Inflammatory macrophage treated with lipopolysaccharide for 4 hours (primary cell): ENCODE results near the gene FLVCR2.
A peak's percentile ranks its signal among the peaks of the same experiment; 100 is the strongest.

Experiments
- DNase-seq: peaks from one replicate; pipeline ENCODE4 v3.0.0-alpha.2; 2020

FLVCR2 gene

DNA sequence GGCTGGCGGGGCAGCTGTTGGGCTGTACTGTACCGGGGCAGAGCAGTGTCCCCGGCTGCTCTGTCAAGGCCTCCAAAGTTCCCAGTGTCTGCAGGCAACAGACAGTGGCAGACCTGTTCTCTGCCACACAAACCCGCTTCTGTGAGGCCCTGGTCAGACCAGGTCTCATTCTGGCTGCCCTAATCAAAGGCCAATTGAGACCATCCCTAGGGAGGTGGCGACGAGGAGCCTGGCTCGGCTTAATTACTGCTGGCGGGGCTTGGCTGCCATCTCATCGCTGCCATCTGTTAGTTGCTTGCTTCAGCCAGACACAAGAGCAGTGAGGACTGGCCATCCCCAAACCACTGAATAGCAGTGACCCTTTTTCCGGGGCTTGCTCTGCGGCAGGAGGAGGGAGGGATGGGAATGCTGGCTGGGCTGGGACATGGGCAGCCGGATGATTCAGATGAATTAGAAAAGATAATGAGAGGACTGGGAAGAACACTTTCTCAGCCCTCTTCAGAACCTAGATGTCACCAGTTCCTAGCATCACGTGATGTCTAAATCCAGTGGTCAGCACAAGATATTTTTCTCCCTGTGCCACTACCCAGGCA lies 57.8 kb downstream of the FLVCR2 start:
- no peak for DNase-seq

DNA sequence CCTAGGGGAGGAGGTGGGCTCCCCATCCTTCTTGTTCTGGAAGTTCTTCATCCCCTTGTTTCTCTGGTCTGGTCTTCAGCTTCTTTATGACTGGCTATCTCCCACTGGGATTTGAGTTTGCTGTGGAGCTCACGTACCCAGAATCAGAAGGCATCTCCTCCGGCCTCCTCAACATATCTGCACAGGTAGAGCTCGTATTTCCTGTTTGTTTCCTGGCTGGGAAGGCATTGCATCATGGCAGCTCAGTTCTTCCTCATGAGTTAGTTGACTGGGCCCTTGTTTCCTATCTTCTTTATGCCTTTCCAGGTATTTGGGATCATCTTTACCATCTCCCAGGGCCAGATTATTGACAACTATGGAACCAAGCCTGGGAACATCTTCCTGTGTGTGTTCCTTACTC lies 62.5 kb downstream of the FLVCR2 start:
- no peak for DNase-seq

DNA sequence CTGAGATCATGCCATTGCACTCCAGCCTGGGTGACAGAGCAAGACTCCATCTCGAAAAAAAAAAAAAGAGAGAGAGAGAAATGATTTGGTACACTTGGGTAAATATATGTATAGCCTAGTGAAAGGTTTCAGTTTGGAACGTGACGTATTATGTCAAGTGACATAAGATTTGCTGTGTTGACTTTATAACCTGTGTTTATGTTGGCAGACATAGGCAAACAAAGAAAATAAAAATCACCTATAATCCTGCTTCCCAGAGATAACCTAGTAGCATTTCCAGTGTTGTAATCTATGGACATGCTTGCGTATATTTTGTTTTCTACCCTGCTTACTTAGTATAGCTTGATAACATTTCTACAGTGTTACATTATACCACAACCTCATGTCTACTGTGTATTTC lies 65.6 kb downstream of the FLVCR2 start:
- no peak for DNase-seq

DNA sequence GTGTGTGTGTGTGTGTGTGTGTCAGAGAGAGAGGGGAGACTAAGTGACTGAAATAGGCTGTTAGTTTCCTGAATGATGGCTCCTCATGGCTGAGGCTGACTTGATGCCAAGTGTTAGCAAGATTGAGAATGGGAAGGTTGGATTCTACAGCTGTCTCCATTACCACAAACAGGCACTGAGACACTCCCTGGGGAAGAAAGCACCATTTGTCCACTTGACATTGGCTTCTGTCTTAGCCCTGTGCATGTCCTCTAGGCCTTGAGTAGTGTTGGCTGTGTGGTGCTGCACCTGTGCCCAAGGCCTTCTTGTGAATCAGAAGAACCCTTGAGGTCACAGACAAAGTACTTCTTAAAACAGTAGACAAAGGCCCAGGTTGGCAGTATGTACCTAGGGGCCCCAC lies 66.6 kb downstream of the FLVCR2 start:
- DNase-seq = no peak

DNA sequence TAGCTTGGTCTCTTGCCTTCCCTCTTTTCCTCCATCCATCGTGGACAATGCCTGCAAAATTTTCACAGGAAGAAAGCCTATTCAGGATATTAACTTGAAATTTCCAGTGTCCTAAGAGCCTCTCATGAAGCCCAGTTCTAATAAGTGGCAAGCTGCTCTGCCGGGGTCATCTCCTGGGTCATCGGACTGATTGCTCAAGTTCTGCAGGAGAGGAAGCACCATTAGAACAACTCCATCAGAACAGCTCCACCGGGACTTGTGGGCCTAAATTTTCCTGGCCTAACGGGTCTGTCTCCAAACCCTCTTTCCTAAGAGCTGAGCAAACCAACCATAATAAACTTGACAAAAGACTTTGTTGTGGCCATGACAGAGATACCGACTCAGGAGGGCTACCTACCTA lies 68.3 kb downstream of the FLVCR2 start:
- no peak for DNase-seq

DNA sequence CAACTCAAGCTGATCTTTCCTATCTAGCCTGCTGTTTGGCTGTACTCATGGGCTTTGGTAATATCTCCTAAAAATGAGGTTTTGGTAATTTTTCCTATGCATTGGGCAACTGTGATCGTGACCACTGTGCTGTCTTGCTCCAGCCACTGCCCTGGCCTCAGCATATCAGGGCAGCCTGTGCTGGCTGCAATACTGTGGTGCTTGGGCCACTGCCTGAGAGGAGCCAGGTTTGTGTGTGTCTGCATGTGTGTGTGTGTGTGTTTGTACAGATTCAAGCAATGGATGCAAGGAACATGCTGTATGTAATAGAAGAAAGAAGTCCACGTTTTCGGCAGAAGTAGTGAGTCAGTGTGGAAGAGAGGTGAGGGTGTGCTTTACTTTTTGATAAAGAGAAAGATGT lies 69.2 kb downstream of the FLVCR2 start:
- DNase-seq = no peak

DNA sequence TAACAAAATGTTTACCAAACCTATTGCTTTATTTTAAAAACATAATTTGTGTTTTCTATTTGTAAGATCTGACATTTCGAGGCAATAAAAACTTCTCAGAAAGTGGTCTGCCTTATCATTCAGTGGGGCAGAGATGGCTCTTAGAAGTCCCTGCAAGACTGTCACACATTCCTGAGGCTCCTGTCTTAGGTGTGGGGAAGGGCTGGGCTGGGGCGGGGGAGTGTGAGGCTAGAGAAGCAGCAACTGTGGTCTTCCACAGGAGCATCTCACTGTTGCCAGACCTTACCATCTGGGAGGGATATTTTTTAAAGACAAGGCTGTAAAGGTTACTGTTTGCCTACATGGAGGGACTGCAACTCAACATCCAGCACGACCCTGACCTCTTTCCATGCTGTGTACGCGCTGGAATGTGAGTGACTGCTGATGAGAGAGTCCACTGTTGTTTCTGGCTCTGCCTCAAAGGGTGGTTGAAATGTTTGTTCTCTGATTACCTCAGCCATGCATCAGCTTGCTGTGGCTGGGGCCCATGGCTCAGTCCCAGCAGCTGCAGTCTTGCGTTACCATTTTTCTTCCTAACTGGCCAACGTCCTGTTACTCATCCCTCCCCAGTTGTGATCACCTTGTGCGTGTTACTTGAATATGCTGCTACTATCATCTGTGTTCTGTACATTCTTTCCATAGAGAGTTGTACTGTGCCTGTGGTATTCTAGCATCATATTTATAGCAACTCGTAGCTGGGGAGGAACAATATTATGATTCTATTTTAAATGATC lies 69.8 kb downstream of the FLVCR2 start:
- no peak for DNase-seq

DNA sequence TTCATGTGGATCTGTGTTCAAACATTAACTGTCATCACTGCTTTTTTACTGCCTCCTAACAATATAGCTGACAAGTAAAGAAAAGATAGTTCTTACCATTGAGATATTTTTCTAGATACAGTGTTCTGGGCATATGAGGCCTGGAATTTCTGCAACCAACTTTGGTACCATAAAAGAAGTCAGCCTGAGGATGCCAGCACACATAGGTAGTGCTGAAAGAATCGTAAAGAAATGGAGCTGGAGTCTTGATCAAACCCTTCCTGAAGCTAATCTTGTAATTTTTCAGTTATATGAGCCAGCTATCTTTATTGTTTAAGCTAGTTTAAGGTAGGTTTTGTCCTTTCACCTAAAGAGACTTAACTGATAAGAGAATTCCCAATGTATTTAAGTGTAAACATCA lies 70.9 kb downstream of the FLVCR2 start:
- no peak for DNase-seq

DNA sequence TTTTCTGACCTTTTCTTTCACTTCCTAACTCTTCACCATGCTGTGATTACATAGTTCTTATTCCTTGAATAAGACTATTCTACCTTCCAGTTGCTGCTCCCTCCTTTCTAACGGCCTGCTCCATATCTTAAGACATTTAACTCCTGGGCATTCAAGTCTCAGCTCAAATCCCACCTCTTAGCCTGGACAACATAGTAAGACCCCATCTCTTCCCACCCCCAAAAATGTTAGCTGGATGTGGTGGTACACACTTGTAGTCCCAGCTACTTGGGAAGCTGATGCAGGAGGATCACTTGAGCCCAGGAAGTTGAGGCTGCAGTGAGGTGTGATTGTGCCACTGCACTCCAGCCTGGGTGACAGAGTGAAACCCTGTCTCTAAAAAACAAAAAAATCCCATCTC lies 71.4 kb downstream of the FLVCR2 start:
- DNase-seq = no peak

DNA sequence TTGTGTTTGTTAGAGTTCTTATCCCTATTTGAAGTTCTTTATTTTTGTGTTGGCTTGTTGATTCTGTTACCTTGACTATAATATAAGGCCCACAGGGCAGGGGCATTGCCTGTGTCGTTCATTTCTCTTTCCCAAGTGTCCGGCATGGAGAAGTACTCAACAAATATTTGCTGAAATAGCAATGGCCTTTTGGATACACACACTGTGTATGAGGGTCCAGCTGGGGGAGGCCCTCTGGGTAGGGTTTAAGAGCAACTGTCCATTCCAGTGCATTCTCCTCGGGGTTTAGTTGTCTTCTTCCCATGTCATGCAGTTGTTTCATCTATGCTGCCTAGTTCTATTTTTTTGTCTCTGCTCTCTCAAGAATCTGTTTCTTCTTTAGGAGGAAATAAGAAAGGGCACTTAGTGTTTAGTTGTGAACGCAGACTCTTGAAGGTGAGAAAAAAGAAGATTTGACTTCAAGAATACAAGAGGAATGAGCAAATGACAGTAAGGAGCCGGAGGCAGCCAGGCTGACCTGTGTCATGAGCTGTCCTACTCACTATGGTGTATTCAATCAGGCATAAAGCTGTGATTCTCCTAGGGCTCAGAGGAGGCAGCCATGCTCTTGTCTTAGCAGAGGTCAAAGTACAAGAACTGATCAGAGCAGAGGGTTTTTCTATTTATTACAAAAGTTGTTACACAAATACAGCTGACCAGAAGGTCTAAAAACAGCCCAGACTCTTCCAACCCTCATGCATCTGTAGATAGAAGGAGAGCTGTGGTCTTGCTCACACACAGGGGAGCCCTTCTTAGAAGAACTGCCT lies 72.0 kb downstream of the FLVCR2 start:
- no peak for DNase-seq

DNA sequence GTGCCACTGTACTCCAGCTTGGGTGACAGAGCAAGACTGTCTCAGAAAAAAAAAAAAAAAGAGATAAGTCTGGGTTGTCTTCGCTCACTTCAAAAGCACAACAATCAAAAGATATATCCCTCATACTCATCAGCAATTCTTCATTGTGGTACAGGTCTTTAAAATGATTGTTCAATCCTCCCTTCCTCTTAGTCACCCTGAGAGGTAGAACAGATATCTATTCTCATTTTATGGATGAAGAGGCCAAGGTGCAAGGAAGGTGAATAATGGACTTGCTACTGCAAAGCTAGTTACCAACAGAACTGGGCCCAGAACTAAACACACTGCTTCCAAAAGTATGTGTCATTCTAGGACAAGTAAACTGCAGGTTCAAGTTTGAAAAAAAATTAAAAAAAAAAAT lies 75.1 kb downstream of the FLVCR2 start:
- DNase-seq = no peak

DNA sequence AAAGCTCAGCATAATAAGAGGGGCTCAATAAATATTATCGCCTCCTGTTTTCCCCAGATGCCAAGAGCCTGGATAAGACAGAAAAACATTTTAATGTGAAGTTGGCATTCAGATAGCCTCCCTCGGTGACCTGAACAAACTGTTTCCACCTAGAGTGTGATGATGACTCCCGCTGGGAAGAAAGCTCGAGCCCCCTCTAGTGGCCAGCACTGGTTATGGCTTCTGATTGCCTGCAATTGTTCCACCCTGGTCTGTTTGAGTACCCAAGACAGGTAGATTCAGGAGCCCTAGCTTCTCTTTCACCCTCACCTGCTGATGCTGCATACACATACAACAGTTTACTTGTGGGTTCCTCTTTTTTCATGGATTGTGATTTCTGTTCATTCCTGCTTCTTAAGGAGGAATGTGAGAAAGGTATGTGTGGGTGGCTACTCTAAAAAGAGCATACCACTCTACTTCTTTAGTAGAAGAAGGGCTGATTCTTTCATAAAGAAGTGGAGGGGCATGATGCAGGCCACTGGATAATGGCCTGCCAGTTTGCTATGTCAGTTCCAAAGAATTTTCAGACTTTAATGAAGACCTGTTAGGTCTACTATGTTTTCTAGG lies 75.8 kb downstream of the FLVCR2 start:
- peak; percentile 69 for DNase-seq

DNA sequence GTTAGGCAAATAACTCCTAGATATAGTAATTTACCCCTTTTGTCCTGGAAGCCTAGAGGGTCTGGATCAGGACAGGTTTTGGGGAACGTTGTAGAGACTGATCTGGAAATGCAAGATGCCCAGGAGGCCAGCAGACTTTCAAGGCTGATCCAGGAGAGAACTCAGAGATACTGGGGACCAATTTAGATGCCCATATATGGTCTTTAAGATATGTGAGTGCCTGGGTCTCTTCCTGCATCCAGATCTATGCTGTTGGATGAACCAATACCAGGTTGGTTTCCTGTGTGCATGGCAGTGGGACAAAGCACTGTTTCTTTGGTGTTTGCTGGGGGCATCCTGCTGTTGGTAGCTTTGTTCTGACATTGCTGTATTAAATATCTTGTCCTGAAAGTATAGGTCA lies 76.8 kb downstream of the FLVCR2 start:
- no peak for DNase-seq

DNA sequence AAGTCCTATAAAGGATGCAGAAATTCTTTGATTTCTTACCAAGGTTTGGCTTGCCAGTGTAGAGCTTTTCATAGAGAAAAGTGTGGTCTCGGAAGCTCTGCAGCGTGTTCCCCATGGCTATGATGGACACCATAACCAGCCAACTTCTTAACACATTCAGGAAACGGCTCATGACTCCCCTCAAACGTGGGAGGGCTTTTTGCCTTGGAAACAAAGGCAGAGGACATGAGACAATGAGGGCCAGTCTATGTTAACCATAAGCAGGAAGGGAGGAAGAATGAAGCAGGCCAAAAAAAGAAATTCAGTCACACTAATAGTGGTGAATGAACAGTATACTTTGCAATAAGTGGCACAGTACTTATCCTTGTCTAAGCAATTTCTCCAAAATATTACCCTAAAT lies 78.9 kb downstream of the FLVCR2 start:
- DNase-seq = no peak

DNA sequence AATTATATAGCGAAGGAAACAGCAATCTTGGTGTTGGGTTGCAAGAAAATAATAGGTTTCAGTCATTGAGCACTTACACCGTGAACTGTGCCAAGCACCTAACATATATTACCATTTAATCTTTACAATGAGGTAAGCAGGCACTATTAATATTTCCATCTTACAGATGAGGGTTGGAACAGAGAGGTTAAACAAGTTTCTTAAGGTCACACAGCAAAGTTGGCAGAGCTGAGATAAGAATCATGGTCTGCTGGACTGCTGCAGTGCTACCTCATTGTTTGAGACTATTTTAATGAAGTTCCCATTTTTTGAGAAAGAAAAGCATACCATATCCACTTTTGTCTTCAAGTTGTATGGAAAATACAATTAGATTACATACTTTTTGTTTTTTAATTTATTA lies 80.5 kb downstream of the FLVCR2 start:
- DNase-seq = no peak

DNA sequence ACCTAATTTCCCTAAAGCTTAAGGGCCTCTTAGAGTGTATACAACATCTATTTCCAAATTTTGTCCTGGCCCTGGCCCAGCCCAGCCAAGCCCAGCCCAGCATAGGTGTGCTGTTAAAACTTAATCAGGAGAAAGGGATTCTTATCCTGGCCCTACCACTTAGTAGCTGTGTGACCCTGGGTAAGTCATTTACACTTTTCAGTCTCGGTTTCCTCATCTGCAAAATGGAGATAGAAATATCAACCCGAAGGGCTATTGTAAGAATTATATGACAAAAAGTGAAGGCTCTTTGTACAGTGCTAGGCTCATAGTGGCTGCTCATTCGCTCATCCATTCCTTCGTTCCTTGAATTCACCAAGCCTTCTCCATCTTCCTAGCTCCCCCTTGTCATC lies 81.8 kb downstream of the FLVCR2 start:
- no peak for DNase-seq

DNA sequence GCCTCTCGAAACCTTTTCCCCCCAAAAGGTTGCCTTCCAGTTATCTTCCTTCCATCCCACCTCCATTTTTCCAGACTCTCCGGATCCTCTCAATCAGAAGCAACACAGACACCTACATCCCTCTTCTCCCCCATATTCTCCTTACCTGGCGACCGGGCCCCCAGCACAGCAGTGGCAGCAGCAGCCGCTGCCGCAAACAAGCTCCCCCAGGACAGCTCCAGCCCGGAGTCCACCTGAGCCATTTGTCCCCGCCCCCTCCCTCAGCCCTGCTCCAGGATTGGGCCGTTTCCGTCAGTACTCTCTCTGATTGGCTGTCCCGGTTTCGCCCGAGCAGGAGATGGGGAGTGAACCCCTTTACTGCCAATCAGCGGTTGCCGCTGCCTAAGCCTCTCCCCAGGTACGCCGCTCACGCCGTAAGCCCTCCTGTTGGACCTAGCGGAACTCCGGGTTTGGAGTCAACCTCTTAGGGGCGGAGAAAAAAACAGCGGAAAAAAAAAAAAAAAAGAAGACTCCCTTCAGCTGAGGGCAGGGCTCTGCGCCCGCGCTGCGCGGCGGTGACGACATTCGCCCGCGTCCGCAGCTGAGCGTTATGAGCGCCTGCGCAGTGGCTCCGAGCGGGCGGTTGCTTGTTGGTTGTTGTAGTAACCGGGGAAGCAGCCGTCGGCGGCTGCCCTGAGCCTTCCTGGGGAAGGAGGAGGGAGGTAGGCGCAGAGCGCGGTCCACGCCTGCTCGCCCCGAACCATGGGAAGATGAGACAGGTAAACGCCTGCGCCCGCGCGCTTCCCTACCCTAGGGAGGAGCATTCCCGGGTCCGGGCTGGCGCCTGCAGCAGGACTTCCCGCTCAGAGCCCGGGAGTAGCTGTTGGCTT lies 82.4 kb downstream of the FLVCR2 start, which contains the start of the genes ERG28 and TTLL5:
TSS of gene ERG28 (minus strand) at position 247 of the 869 bp plus-strand sequence. CDS start 3,374 bp downstream, outside the sequence.
TSS of gene TTLL5 (plus strand) at position 617 of the 869 bp plus-strand sequence. CDS start 1,904 bp downstream, outside the sequence.
- DNase-seq = peak; percentile 95

DNA sequence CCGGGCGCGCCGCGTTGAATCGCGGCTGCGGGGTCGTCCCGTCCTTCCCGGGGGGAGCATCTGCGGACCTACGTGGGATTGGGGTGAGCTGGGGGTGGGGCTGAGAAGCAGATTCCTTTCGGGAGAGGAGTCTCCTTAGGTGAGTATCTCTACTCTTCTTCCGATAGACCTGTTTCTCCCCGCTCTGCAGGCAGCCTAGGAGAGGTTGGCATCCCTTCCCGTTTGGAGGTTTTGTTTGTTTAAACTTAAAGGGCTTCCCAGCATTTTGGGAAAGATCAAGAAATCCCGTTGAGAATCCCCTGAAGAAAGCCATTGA lies 83.0 kb downstream of the FLVCR2 start:
- DNase-seq = no peak

DNA sequence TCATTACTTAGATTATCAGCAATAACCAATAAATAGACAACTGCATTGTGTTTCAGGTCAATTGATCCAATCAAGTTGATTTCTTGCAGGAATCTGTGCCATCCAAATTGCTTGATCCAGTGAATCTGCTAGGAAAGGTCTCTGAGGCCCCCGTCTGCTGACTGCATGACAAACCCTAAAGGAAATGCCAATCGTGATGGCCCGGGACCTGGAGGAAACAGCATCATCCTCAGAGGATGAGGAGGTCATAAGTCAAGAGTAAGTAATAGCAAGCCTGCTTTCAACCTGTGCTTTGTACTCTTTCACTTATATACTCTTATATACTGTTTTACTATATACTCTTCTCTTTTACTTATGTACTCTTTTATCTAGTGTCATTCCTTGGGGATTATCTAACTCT lies 84.5 kb downstream of the FLVCR2 start:
- no peak for DNase-seq

DNA sequence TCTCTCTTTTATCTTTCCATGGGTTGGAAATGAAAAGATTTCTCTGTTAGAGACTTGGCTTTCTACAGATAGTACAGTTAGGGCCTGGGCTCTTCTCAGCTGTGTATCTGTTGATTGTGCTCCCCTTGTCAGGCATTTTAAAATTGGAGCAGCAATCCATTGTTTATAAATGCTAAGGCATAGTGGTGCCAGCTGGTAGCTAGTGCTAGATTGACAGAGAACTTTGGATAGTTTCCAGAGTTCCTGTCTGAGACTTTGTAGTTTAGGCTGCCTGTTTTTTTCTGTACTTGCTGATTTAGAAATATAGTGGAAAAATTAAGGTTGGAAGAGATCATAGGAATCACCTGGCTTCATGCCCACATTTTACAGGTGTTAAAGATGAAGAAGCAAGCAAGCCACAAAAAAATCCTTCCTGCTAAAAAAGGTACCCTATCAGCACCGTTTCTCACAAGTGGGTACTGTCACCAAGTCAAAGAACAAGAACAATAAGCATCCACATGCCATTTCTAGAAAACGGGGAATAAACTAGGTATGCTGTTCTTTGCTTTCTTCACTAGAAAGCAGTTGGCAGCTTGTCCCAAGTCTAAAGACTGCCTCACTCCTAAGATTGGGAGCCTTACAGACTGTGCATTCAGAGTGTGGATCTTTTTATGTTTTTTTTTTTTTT lies 88.8 kb downstream of the FLVCR2 start:
- no peak for DNase-seq

DNA sequence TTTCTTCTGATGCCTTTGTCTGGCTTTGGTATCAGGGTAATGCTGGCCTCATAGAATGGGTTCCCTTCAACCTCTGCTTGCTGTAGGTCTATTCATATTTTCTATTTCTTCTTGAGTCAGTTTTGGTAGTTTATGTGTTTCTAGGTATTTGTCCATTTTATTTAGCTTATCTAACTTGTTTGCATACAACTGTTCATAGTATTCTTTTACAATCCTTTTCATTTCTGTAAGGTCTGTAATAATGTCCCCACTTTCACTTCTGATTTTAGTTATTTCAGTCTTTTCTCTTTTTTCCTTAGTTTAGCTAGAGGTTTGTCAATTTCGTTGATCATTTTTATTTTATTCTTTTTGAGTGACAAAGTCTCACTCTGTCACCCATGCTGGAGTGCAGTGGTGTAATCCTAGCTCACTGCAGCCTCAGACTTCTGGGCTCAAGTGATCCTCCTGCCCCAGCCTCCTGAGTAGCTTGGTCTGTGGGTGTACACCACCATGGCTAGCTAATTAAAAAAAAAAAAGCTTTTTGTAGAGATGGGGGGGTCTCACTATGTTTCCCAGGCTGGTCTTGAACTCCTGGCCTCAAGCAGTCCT lies 94.3 kb downstream of the FLVCR2 start:
- DNase-seq = no peak
